SH-SY5Y (cell line): ENCODE results near the gene IBA57.

ENCODE experiments used
- GATA2 ChIP-seq: IDR thresholded peaks from 2 replicates; pipeline ENCODE4 v1.6.1; 2011; ENCODE audit warnings: mild to moderate bottlenecking, low read depth, low read length
- GATA3 ChIP-seq: IDR thresholded peaks from 2 replicates; pipeline ENCODE4 v1.6.1; 2011; ENCODE audit warnings: low read depth, mild to moderate bottlenecking, low read length, moderate library complexity

The IBA57 gene

GRCh38 chr1:228156941-228157728 lies 8.5 kb upstream of the IBA57 start:
- no peak for TF ChIP-seq GATA2
- no peak for TF ChIP-seq GATA3

DNA sequence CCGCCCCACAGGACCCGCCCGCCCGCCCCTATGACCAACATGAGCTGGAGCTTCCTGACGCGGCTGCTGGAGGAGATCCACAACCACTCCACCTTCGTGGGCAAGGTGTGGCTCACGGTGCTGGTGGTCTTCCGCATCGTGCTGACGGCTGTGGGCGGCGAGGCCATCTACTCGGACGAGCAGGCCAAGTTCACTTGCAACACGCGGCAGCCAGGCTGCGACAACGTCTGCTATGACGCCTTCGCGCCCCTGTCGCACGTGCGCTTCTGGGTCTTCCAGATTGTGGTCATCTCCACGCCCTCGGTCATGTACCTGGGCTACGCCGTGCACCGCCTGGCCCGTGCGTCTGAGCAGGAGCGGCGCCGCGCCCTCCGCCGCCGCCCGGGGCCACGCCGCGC lies 7.9 kb upstream of the IBA57 start:
- TF ChIP-seq GATA2 = no peak
- TF ChIP-seq GATA3 = no peak

GRCh38 chr1:228158151-228159007 lies 7.2 kb upstream of the IBA57 start:
- TF ChIP-seq GATA2 = no peak
- TF ChIP-seq GATA3 = no peak

- TF ChIP-seq GATA2 (no peak), GATA3 (no peak)
Observed at GRCh38 chr1:228159008-228159665, 6.5 kb upstream of the IBA57 start.

DNA sequence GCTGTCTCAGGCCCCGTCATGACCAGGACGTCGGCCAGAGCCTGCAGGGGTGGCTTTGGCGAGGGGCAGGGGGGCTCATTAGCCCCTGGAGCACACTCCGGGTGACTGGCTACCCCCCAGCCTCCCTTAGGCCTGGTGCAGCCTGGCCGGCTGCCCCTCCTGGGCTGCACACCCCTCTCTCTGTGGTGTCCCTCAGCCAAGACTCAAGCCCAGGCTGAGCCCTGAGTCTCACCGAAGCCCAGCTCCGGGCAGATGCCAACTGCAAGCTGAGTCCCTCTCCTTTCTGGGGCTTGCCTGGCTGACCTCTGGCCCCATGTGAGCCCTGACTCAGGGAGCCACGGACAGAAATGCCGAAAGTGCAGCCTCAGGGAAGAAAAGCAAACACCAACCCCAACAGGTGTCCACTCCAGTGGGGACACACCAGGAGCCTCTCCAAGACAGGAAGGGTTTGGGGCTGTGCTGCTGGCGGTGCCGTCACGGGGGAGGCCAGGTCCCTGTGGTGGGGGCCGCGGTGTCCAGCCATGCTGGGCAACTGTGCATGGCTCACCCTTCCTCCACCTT lies 5.3 kb upstream of the IBA57 start:
- no peak for TF ChIP-seq GATA2

DNA sequence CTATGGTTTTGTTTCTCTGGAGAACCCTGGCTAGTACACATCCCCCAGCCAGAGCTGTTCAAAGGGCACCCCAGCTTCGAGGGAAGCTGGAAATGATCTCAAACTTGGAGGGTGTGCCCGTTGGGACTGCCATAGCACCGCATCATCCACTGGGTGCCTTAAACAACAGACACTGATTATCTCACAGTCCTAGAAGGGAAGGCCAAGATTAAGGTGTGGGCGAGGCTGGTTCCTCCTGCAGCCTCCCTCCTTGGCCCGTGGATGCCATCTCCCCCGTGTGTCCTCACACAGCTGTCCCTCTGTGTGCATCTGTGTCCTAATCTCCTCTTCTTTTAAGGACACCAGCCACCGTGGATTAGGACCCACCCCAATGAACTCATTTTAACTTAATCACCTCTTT lies 4.2 kb upstream of the IBA57 start:
- no peak for TF ChIP-seq GATA3
- no peak for TF ChIP-seq GATA2

DNA sequence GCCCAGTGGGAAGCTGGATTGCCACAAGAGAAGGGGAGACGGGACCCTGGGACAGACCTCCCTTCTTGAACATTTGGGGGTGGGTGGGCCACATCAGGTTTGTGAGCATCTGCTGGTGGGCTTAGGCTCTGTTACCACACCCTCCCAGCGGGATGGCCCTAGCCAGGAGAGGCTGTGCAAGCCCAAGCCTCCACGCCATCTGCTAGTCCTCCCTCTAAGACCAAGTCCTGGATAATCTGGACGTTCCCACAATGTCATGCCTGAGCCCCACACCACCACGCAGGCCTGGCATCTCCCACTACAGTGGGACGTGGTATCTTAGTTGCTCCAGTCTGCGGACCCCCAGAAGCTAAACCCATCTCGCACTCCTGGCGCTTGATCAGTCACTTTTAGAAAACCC lies 3.7 kb upstream of the IBA57 start:
- TF ChIP-seq GATA3 (no peak), GATA2 (no peak)

DNA sequence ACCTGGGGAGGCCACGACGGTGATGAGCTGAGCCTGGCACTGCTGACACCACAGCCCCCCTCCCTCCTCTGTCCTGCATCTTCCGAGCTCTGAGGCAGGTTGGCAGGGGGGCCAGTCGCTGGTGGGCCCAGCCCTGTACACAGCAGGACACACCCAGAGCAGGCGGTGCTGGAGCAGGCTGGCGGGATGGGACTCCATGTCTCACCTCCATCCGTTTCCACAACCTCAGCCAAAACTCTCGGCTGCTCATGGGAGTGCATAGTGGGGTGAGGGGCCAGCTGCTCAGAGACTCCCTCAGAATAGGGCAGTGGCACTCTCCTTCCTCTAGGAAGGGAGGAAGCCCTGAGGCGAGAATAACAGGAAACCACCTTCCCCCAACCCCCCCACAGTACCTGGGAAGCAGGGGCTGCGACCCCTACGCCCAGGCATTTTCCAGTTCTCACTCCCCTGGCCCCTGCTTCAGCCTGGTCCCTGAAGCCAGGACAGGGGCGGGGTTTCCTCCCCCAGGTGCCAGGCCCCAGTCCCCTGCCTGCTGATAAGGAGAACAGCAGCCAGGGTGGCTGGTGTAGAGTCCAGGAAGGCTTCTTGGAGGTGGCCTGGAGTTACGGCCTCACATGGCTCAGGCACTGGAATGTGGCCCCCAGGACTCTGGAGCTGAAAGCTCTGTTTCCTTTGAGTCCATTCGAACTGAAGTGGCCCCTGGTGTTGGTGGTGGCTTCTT lies 3.2 kb upstream of the IBA57 start:
- no peak for TF ChIP-seq GATA3
- no peak for TF ChIP-seq GATA2

DNA sequence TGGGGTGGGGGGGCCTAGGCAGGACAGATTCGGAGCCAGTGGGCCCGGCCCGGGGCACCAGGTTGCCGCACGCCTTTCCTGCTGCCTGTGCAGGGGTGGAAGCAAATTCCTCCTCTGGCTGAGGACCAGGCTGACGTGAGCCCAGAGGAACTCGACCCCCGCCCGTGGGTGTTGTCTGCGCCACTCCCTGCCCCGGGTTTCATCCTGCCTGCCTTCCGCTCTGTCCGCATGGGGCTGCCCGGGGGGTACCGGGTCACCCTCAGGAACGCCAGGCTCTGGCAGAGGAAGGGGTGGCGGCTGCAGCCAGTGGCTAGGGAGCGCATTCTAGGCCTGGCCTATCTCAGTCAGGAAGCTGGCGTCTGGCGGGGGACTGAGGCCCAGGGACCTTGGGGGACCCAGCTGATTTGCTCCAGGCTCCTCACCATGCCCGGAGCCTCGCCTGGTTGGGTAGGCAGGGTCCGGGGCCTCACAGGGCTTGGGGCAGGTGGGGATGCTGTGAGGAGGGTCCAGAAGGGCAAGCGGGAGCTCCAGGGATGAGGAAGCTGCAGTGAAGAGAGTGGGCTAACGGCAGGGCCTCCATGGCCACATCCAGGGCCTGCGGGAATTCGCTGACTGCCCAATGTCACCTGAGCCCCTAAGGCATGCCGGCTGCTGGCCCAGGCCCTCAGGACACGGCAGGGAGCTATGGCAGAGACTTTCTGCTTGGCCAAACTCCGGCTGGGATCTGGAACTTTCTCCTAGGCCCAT lies 2.4 kb upstream of the IBA57 start:
- TF ChIP-seq GATA2 (no peak), GATA3 (no peak)

DNA sequence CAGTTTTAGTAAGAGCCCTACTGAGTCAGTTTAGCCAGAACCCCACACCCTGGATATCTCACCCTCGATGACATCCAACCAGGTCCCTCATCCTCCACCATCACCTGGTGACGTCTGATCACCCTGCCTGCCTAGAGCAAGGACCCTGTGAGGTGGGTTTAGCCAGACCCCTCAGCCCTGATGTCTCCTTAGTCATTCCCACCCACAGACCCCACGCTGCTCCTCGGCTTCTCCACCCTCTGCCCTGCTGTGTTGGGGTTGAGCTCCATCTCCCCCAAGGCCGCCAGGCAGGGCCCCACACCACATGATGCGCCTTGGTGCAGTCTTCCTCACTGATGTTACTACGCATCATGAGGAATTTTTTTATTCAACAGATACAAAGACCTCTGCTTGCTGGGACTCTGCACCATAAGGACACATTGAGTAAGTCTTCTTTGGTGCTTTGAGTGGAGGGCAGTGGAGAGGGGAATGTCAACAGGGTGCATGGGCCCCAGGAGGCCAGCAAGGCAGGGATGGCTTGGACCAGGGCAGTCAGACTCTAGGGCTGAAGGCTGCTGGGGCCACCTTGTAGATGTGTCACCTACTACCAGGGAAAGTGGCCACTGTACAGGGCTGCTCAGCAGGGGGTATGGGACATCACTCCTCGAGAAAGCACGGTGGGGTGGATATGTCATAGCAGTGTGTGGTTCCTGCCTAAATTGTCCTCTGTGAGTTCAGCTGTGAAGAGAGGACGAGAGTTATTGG lies 1.7 kb upstream of the IBA57 start:
- TF ChIP-seq GATA2 (no peak), GATA3 (no peak)

DNA sequence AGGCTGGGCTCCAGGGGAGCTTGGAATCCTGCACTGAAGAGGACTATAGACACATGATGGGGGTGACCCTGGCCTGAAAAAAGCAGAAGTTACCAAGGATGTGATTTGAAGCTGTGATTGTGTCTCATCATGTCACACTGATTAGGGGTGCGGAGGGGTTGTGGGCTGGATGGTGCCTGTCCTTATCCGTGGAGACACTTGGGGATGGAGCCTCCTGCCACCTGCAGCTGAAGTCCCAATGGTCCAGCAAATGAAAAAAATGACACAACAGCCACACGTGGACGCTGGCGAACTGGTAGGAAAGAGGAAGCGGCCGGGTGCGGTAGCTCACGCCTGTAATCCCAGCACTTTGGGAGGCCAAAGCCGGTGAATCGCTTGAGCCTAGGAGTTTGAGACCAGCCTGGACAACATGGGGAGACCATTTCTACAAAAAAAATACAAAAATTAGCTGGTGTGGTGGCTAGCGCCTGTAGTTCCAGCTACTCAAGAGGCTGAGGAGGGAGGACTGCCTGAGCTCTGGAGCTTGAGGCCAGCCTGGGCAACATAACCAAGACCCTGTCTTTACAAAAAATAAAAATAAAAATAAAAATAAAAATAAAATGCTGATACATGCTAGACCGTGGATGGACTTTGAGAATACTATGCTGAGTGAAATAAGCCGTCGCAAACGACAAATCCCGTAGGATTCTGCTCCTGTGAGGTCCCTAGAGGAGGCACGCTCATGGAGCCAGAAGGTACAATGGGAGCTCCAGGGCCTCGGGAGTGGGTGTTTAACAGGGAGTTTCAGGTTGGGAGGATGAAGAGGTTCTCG lies 838 bp upstream of the IBA57 start:
- TF ChIP-seq GATA3 (no peak), GATA2 (no peak)
